ENCODE data around the gene ZNF330. TPM values are rescaled to one million over a fixed set of nuclear protein-coding genes. Genes with fewer than 3 reads are reported as not detected.

Gene ZNF330
- polyA plus RNA-seq, 4 donors, result 43.6 to 58.9 (median 57.8) TPM

- DNase-seq (ENCODE audit: low read depth in 4 of 4, low spot score in 3 of 4), result no peak
Measured at GRCh38 chr4:141229408-141230101, 8.9 kb downstream of the ZNF330 start.

GRCh38 chr4:141233673-141234072, 13.0 kb downstream of the ZNF330 start:
- no peak for DNase-seq (ENCODE audit: low read depth in 4 of 4, low spot score in 3 of 4)

- no peak for DNase-seq (ENCODE audit: low read depth in 4 of 4, low spot score in 3 of 4)
Measured at GRCh38 chr4:141238186-141238585, 17.5 kb downstream of the ZNF330 start.

- DNase-seq (ENCODE audit: low read depth in 4 of 4, low spot score in 3 of 4), result no peak
Measured at GRCh38 chr4:141240259-141240658, 19.6 kb downstream of the ZNF330 start.

- DNase-seq (ENCODE audit: low read depth in 4 of 4, low spot score in 3 of 4), result no peak
Measured at GRCh38 chr4:141240671-141241070, 20.0 kb downstream of the ZNF330 start.

GRCh38 chr4:141241986-141242385, 21.3 kb downstream of the ZNF330 start:
- DNase-seq (ENCODE audit: low read depth in 4 of 4, low spot score in 3 of 4), result no peak

GRCh38 chr4:141244419-141244818, 23.7 kb downstream of the ZNF330 start:
- no peak for DNase-seq (ENCODE audit: low read depth in 4 of 4, low spot score in 3 of 4)

GRCh38 chr4:141246243-141246642, 25.5 kb downstream of the ZNF330 start:
- no peak for DNase-seq (ENCODE audit: low read depth in 4 of 4, low spot score in 3 of 4)

- no peak for DNase-seq (ENCODE audit: low read depth in 4 of 4, low spot score in 3 of 4)
Measured at GRCh38 chr4:141246683-141247429, 26.2 kb downstream of the ZNF330 start.

GRCh38 chr4:141247430-141247780, 26.7 kb downstream of the ZNF330 start:
- no peak for DNase-seq (ENCODE audit: low read depth in 4 of 4, low spot score in 3 of 4)

GRCh38 chr4:141248029-141248428, 27.3 kb downstream of the ZNF330 start:
- no peak for DNase-seq (ENCODE audit: low read depth in 4 of 4, low spot score in 3 of 4)

- no peak for DNase-seq (ENCODE audit: low read depth in 4 of 4, low spot score in 3 of 4)
Measured at GRCh38 chr4:141248486-141248885, 27.8 kb downstream of the ZNF330 start.

- no peak for DNase-seq (ENCODE audit: low read depth in 4 of 4, low spot score in 3 of 4)
Measured at GRCh38 chr4:141254326-141254725, 33.6 kb downstream of the ZNF330 start.

- no peak for DNase-seq (ENCODE audit: low read depth in 4 of 4, low spot score in 3 of 4)
Measured at GRCh38 chr4:141255016-141255415, 34.3 kb downstream of the ZNF330 start.

- DNase-seq (ENCODE audit: low read depth in 4 of 4, low spot score in 3 of 4), result no peak
Measured at GRCh38 chr4:141258558-141258957, 37.9 kb downstream of the ZNF330 start.

- no peak for DNase-seq (ENCODE audit: low read depth in 4 of 4, low spot score in 3 of 4)
Measured at GRCh38 chr4:141275834-141276233, 55.1 kb downstream of the ZNF330 start.

GRCh38 chr4:141283152-141283551, 62.5 kb downstream of the ZNF330 start:
- no peak for DNase-seq (ENCODE audit: low read depth in 4 of 4, low spot score in 3 of 4)

- no peak for DNase-seq (ENCODE audit: low read depth in 4 of 4, low spot score in 3 of 4)
Measured at GRCh38 chr4:141283563-141283962, 62.9 kb downstream of the ZNF330 start.

Data from left renal pelvis (tissue), 4 donors.